HepG2 (cell line): ENCODE measurements around the gene RASA3. TPM values are rescaled to one million over a fixed set of nuclear protein-coding genes. Genes with fewer than 3 reads are reported as not detected.

Source experiments
- ATAC-seq: fragments of 200-7000 bp; cut with Tn5 transposase; 3 replicates; pipeline ENCODE4 v1.9.1; 2020; ENCODE audit warnings: mild to moderate bottlenecking, moderate library complexity
- BruUV-seq: library from RNA; stranded (reverse); fragments of 400-500 nt; replicated peaks from 2 replicates; lab custom pipeline; 2021; lab: Mats Ljungman, UMichigan
- CTCF ChIA-PET: fragments of 300-600 bp; formaldehyde crosslinking; extraction: SDS; loops from one replicate; lab custom pipeline; 2021; ENCODE audit warnings: low total read pairs, inconsistent platforms, low intra/inter-chr PET ratio; lab: Yijun Ruan, JAX
- POLR2A ChIA-PET: fragments of 350-600 bp; sonication (Branson Sonifier 250); formaldehyde crosslinking; loops from one replicate; lab custom pipeline; 2020; ENCODE audit warnings: antibody characterized with exemption, inconsistent platforms; lab: Yijun Ruan, JAX
- DNase-seq: peaks from one replicate; pipeline ENCODE4 v3.0.0-alpha.2; 2015; ENCODE audit warnings: low spot score
- FAIRE-seq: peaks from 3 replicates; lab custom pipeline; 2011; peaks lifted over from hg19 to GRCh38; lab: Jason Lieb, UNC
- H2AFZ ChIP-seq: one replicate; pipeline ENCODE4 v1.6.1; 2011; ENCODE audit warnings: low read length, inconsistent platforms
- H3K27ac ChIP-seq: fragments of 300-600 bp; 3 replicates; pipeline ENCODE4 v1.8.0; 2011; ENCODE audit warnings: mixed run types, mild to moderate bottlenecking, mixed read lengths, low read length, inconsistent platforms; ENCODE audit not compliant: insufficient read depth; ENCODE audit errors: extremely low read length
- H3K27me3 ChIP-seq, 2 experiments: fragments of 200-600 bp in 1 of 2; 2 replicates in 1 of 2; 3 replicates in 1 of 2; pipeline versions ENCODE4 v1.6.0 to v1.8.0; 2011; ENCODE audit warnings: low read length in 2 of 2, mild to moderate bottlenecking in 2 of 2, moderate library complexity in 2 of 2, inconsistent platforms in 1 of 2; ENCODE audit not compliant: insufficient read depth in 2 of 2, control insufficient read depth in 1 of 2
- H3K36me3 ChIP-seq, 2 experiments: fragments of 200-600 bp in 1 of 2; replicated peaks in 1 of 2; 2 replicates in 1 of 2; 3 replicates in 1 of 2; pipeline versions ENCODE4 v1.5.1 to v1.8.0; 2011; ENCODE audit warnings: low read length in 2 of 2, inconsistent platforms in 1 of 2; ENCODE audit not compliant: insufficient read depth in 2 of 2, control insufficient read depth in 1 of 2
- H3K4me1 ChIP-seq: 2 replicates; pipeline ENCODE4 v1.5.1; 2012; ENCODE audit warnings: low read length, inconsistent platforms; ENCODE audit not compliant: insufficient read depth
- H3K4me2 ChIP-seq: 2 replicates; pipeline ENCODE4 v1.6.0; 2011; ENCODE audit warnings: low read depth, low read length, inconsistent platforms
- H3K4me3 ChIP-seq, 3 experiments: fragments of 200-600 bp in 1 of 3; sonication (generic), shearing (Covaris generic) in 1 of 3; replicated peaks in 1 of 3; 2 replicates each; pipeline ENCODE4 v1.5.1; 2011 to 2016; ENCODE audit warnings: low read length in 3 of 3, inconsistent platforms in 2 of 3, low read depth in 2 of 3, mild to moderate bottlenecking in 2 of 3, control low read depth in 1 of 3, mixed read lengths in 1 of 3; ENCODE audit not compliant: insufficient read depth in 1 of 3
- H3K79me2 ChIP-seq: one replicate; pipeline ENCODE4 v1.6.1; 2011; ENCODE audit warnings: low read length, inconsistent platforms; ENCODE audit not compliant: insufficient read depth
- H3K9ac ChIP-seq: 2 replicates; pipeline ENCODE4 v1.6.0; 2011; ENCODE audit warnings: mild to moderate bottlenecking, low read depth, low read length, inconsistent platforms; ENCODE audit not compliant: insufficient read depth
- H3K9me3 ChIP-seq: 2 replicates; pipeline ENCODE4 v1.5.1; 2012; ENCODE audit warnings: mild to moderate bottlenecking, low read length
- H4K20me1 ChIP-seq: 2 replicates; pipeline ENCODE4 v1.6.0; 2011; ENCODE audit warnings: inconsistent platforms, mild to moderate bottlenecking, low read length, moderate library complexity; ENCODE audit not compliant: insufficient read depth
- BHLHE40 ChIP-seq: IDR thresholded peaks from 2 replicates; pipeline ENCODE4 v1.6.1; 2011; ENCODE audit warnings: low read length, improper control_type of control experiment
- ELF3 ChIP-seq: IDR thresholded peaks from 2 replicates; pipeline ENCODE4 v1.6.1; 2016; ENCODE audit warnings: missing genetic modification reagents, missing compliant biosample characterization
- HNRNPH1 ChIP-seq: fragments of 200-400 bp; formaldehyde crosslinking; optimal IDR thresholded peaks from 2 replicates; pipeline ENCODE3; 2017; ENCODE audit warnings: mild to moderate bottlenecking, low read depth, low read length
- MYC ChIP-seq: sonication (generic); formaldehyde crosslinking; IDR thresholded peaks from 2 replicates; pipeline ENCODE4 v1.9.0; 2021; ENCODE audit warnings: missing genetic modification reagents, borderline replicate concordance
- ZNF232 ChIP-seq: sonication (generic); formaldehyde crosslinking; IDR thresholded peaks from 2 replicates; pipeline ENCODE4 v1.4.0; 2020; ENCODE audit warnings: missing genetic modification reagents, borderline replicate concordance
- ZNF331 ChIP-seq: sonication (generic); formaldehyde crosslinking; IDR thresholded peaks from 2 replicates; pipeline ENCODE4 v1.4.0; 2020; ENCODE audit warnings: missing genetic modification reagents
- WGBS: methylation state at CpG from one replicate; pipeline ENCODE4 v1.1.6; 2017; ENCODE audit warnings: low lambda C conversion rate; 5-methylcytosine and 5-hydroxymethylcytosine counted together
- in situ Hi-C: cut with HindIII; loops from 2 replicates; pipeline ENCODE4 v1.10.0; 2017; ENCODE audit warnings: low pct_unique_long_range_greater_than_20kb; ENCODE audit not compliant: extremely low pct_ligation_motif_present
- intact Hi-C: fragments of 100-400 bp; cut with micrococcal nuclease; formaldehyde crosslinking; loops from one replicate; pipeline ENCODE4 v1.10.0; 2022; ENCODE audit not compliant: unreplicated experiment
- polyA plus RNA-seq, 8 experiments: library from polyadenylated mRNA; depleted of rRNA in 3 of 8; stranded (reverse) in 7 of 8; unstranded in 1 of 8; fragments of >200 nt; fragmentation: Illumina TruSeq in 4 of 8; extraction: Trizol in 4 of 8; gene quantifications; 2 replicates each; pipeline versions ENCODE4 v1.2.1 to v1.2.3, GENCODE V29; 2011 to 2016; ENCODE audit warnings: low read depth in 4 of 8, missing spikeins in 1 of 8, mixed read lengths in 1 of 8; ENCODE audit not compliant: insufficient read depth in 1 of 8
- total RNA-seq, 5 experiments: library from RNA; depleted of rRNA; stranded (reverse); fragments of >200 nt; fragmentation: Illumina TruSeq; extraction: Trizol; gene quantifications; 2 replicates each; pipeline ENCODE4 v1.2.3, GENCODE V29; 2016; ENCODE audit warnings: low read depth in 1 of 5
- TF ChIP-seq, protein P1 (sequence below): sonication (generic); formaldehyde crosslinking; IDR thresholded peaks from 2 replicates; pipeline ENCODE4 v1.5.0; 2020; ENCODE audit warnings: mild to moderate bottlenecking, missing genetic modification reagents, borderline replicate concordance
- TF ChIP-seq, protein P2 (sequence below): sonication (generic); formaldehyde crosslinking; IDR thresholded peaks from 2 replicates; pipeline ENCODE4 v1.4.0; 2020; ENCODE audit warnings: mild to moderate bottlenecking, missing genetic modification reagents
- TF ChIP-seq, protein P3 (sequence below): IDR thresholded peaks from 2 replicates; pipeline ENCODE4 v1.6.1; 2016; ENCODE audit warnings: missing compliant biosample characterization, missing genetic modification reagents, borderline replicate concordance
- TF ChIP-seq, protein P4 (sequence below): sonication (generic); formaldehyde crosslinking; IDR thresholded peaks from 2 replicates; pipeline ENCODE4 v1.5.0; 2020; ENCODE audit warnings: missing genetic modification reagents

RASA3 gene
- total and polyA plus RNA-seq, 2 of the 13 experiments (the other 11 are each of a cell fraction or from before 2014, with no cell fraction given): 0.05 TPM; not detected in 1

DNA sequence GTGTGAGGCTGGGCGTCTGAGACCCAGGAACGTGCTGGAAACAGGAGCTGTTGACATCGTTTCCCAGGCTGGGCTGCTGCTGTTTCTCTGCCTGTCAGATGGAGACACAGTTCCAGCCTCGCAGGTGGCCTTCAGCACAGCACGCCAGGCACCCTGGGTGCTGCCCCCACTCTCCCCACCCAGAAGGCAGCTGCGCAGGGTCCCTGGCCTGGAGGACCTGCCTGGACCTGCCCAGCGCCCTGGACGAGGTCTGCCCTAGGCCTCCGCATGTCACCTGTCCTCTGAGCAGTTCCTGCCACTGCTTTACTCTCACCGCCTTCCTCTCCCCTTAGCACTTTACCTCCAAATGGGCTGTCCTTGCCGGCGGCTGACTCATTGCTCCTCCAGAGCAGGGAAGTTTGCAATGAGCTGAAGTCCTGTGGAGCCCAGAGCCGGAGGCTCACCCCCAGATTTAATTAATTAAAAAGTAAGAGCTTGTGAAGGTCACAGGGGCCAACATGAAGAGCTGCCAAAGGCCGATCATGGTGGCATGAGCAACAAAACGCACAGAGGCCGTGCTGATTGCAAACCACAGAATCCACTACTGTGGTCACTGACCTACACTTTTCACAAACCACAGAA, 190.7 kb downstream of the RASA3 start:
- DNase-seq: no peak
- TF ChIP-seq, protein P1, sequence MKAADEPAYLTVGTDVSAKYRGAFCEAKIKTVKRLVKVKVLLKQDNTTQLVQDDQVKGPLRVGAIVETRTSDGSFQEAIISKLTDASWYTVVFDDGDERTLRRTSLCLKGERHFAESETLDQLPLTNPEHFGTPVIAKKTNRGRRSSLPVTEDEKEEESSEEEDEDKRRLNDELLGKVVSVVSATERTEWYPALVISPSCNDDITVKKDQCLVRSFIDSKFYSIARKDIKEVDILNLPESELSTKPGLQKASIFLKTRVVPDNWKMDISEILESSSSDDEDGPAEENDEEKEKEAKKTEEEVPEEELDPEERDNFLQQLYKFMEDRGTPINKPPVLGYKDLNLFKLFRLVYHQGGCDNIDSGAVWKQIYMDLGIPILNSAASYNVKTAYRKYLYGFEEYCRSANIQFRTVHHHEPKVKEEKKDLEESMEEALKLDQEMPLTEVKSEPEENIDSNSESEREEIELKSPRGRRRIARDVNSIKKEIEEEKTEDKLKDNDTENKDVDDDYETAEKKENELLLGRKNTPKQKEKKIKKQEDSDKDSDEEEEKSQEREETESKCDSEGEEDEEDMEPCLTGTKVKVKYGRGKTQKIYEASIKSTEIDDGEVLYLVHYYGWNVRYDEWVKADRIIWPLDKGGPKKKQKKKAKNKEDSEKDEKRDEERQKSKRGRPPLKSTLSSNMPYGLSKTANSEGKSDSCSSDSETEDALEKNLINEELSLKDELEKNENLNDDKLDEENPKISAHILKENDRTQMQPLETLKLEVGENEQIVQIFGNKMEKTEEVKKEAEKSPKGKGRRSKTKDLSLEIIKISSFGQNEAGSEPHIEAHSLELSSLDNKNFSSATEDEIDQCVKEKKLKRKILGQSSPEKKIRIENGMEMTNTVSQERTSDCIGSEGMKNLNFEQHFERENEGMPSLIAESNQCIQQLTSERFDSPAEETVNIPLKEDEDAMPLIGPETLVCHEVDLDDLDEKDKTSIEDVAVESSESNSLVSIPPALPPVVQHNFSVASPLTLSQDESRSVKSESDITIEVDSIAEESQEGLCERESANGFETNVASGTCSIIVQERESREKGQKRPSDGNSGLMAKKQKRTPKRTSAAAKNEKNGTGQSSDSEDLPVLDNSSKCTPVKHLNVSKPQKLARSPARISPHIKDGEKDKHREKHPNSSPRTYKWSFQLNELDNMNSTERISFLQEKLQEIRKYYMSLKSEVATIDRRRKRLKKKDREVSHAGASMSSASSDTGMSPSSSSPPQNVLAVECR (CRISPR knock-in tag): no peak
- TF ChIP-seq, protein P2, sequence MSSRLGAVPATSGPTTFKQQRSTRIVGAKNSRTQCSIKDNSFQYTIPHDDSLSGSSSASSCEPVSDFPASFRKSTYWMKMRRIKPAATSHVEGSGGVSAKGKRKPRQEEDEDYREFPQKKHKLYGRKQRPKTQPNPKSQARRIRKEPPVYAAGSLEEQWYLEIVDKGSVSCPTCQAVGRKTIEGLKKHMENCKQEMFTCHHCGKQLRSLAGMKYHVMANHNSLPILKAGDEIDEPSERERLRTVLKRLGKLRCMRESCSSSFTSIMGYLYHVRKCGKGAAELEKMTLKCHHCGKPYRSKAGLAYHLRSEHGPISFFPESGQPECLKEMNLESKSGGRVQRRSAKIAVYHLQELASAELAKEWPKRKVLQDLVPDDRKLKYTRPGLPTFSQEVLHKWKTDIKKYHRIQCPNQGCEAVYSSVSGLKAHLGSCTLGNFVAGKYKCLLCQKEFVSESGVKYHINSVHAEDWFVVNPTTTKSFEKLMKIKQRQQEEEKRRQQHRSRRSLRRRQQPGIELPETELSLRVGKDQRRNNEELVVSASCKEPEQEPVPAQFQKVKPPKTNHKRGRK (CRISPR knock-in tag): no peak
- no peak for TF ChIP-seq ZNF331 (CRISPR knock-in tag)
- TF ChIP-seq HNRNPH1: no peak
- TF ChIP-seq ZNF232 (CRISPR knock-in tag): no peak
- no peak for TF ChIP-seq BHLHE40
- TF ChIP-seq, protein P3, sequence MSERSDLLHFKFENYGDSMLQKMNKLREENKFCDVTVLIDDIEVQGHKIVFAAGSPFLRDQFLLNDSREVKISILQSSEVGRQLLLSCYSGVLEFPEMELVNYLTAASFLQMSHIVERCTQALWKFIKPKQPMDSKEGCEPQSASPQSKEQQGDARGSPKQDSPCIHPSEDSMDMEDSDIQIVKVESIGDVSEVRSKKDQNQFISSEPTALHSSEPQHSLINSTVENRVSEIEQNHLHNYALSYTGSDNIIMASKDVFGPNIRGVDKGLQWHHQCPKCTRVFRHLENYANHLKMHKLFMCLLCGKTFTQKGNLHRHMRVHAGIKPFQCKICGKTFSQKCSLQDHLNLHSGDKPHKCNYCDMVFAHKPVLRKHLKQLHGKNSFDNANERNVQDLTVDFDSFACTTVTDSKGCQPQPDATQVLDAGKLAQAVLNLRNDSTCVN: no peak
- no peak for TF ChIP-seq ELF3 (CRISPR knock-in tag)
- TF ChIP-seq, protein P4, sequence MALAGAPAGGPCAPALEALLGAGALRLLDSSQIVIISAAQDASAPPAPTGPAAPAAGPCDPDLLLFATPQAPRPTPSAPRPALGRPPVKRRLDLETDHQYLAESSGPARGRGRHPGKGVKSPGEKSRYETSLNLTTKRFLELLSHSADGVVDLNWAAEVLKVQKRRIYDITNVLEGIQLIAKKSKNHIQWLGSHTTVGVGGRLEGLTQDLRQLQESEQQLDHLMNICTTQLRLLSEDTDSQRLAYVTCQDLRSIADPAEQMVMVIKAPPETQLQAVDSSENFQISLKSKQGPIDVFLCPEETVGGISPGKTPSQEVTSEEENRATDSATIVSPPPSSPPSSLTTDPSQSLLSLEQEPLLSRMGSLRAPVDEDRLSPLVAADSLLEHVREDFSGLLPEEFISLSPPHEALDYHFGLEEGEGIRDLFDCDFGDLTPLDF (CRISPR knock-in tag): no peak
- no peak for TF ChIP-seq MYC (CRISPR knock-in tag)
- H3K4me3 ChIP-seq: no peak overlapping the region
- BruUV-seq: no TSS peak
- FAIRE-seq: no peak
- CTCF ChIA-PET: no interaction called here
- POLR2A ChIA-PET: no interaction called here
- 42% methylated on average over 6 of the region's 16 CpGs for WGBS
- H3K9ac ChIP-seq: no peak overlapping the region
- H3K27ac ChIP-seq: no peak overlapping the region
- no peaks in the 10 kb centered on the region for H3K79me2 ChIP-seq
- intact Hi-C loops (no loop called here), in situ Hi-C loops (no loop called here)
- peaks cover 5 to 32% of the 10 kb centered on the region in 2 experiments; a peak in 4 of 5 replicates for H3K27me3 ChIP-seq
- no peak overlapping the region for H3K4me2 ChIP-seq
- ATAC-seq: no peak
- H3K9me3 ChIP-seq: no peaks in the 10 kb centered on the region
- no peaks in the 10 kb centered on the region for H3K36me3 ChIP-seq
- H3K4me1 ChIP-seq: peaks cover 10% of the 10 kb centered on the region
- H4K20me1 ChIP-seq: no peaks in the 10 kb centered on the region
- no peak overlapping the region for H2AFZ ChIP-seq
